GM21390 (cell line): Measurements from ENCODE around the gene TMEM151B.
"Not testable (repeated sequence)": the region's sequence is repeated elsewhere in the genome, so short reads cannot be mapped to it uniquely, and the experiment has no call there.

Source experiments
- ATAC-seq: cut with Tn5 transposase; IDR thresholded peaks from one replicate; pipeline ENCODE4 v1.9.1; 2021; ENCODE audit not compliant: unreplicated experiment

Gene TMEM151B

DNA sequence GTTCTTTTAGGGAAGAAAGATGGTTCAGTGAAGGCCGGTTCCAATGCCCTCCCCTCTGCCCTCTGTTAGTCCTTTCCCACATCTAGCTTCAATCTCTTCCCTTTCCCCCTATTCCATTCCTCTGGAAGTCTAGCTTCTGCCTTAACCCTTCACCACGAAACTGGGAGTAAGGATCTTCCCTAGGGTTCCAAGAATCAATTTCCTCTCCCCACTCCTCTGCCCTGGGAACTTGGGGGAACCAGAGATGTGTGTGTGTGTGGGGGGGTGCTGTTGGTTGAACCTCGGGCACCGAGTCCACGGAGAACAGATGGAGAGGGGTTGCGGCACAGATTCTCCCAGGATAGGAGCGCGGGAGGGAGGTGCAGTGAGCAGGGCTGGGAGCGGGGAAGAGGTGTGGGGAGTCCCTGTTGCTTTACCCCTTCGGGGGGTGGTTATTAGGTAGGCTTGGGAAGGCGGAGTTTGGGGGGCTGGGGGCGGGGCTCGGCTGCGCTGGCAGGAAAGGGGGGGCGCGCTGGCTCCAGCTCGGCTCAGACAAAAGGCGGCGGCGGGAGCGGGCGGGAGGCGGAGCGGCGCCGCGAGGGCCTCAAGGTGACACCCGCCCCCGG lies at the start of gene TMEM151B:
TSS of gene TMEM151B (plus strand) at position 530 of the 605 bp plus-strand sequence. CDS start 293 bp downstream, outside the sequence.
- ATAC-seq, result no peak

DNA sequence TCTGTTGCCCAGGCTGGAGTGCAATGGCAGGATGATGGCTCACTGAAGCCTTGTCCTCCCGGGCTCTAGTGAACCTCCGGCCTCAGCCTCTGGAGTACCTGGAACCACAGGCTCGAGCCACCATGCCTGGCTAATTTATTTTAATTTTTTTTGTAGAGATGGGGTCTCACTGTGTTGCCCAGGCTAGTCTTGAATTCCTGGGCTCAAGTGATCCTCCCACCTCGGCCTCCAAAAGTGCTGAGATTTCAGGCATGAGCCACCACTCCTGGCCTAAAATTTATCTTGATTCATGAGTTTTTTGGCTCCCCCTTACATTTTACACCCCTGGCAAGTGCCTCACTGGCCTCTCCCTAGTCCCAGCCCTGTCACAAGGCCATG lies 49.3 kb upstream of the TMEM151B start:
- ATAC-seq, result no peak

DNA sequence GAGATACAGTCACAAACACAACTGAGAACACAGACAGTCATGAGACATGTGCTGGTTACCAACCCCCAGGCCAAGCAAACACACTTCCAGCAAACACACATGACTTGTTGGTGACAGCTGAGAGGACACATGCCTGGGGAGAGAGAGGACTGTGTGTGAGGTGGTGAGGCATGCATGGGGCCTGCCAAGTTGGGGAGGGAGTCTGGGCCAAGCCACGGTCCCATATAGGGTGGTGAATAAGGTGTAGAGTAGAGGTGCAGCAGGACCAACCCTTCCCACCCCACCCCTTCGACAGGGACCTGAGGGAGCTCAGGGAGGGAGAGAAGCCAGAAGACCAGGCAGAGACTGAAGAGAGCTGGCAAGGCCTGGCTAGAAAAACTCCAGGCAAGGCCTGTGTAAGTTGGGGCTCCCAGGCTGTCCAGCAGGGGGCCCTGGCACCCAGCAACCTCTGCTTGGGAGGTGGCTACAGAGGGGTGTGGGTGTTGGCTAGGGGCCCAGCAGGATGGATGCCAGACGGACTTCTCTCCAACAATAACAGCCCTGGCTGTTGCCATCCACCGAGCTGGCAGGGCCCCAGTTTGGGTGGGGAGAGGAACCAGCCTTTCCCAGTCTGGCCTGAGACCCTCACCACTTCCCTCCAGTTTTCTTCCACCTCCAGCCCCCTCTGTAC lies 48.8 kb upstream of the TMEM151B start:
- peak; percentile 41 for ATAC-seq

DNA sequence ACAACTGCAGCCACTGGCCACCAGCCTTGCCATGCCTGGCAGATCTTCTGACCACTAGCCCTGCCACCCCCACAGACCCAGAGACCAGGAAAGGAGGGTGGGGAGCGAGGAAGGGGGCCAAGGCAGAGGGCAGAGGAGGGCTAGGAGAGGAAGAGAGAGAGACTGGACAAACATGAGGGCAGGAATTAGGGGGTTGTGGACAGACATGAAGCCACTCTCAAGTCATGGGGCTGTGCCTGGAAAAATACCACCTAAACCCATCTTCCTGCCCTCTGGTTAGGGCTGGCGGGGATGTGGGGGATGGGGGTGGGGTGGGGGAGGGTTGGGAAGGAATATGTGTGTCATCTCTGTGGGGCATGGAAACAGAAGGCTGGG lies 48.3 kb upstream of the TMEM151B start:
- ATAC-seq, result no peak

DNA sequence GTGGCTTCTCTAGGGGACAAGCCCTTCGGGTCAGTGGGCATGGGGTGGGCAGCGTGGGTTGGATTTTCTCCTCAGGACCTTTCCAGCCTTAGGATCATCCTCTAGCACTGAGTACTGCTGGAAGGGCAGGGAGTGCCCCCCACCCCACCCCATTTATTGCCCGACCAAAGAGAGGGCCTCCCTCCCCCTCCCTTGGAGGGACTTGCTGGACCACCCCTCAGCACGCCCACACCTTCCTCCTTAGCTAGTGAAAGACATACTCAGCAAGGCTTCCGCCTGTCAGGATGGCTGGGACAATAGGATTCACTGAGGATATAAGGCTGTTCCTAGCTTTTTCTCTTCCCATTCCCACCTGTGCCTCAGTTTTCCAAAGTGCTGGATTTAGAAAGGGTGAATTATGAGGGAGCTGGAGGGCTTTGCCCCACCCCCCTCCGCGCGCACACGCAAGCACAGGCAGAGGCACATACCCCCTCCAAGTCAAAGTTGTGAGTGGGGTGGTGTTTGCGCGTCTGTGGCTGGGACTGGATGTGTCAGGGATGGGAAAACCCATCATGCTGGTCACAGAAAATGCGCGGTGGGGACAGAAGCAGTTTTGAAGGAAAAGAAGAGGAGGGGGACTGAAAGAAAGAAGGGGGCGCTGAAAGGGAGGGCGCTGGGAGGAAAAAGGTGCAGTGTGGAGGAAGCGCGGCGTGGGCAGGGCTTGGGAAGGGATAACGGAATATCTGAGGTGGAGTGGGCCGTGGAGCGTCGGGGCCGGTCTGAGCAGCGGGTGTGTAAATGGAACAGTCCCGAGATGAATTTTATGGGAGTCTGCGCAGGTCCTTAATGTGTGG lies 47.5 kb upstream of the TMEM151B start:
- ATAC-seq, result no peak

DNA sequence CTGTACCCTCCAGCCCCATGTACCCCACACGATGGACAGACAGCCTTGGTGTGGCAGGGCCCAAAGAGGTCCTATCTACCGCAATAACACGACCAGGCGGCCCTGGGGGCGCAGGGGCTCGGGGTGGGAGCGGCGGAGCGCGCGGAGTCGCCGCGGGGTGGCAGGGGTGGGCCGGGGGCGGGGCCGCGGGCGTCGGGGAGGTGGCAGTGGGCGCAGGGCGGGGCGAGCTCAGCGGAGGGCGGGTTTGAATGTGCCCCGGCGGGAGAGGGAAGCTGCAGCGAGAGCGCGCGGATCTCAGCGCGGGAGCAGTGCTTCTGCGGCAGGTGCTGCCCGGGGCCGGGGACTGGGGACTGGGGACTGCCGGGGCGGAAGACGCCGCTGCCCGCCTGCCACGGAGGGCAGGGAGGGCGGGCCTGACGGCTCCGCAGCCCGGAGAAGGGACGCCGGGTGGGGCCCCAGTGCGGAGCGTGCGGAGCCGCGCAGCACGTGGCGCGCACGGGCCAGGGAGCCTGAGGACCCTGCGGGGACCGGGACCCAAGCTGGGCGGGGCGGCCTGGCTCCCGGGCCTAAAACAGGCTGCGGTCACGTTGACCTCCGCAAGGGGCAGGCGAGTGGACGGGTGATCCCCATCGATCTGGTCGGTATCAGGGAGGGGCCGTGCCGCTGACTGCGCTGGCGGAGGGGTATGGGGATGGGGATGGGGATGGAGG lies 46.8 kb upstream of the TMEM151B start, which contains the start of gene SLC29A1:
TSS of gene SLC29A1 (plus strand) at position 277 of the 710 bp plus-strand sequence. CDS start 3,719 bp downstream, outside the sequence.
- peak; percentile 45 for ATAC-seq

DNA sequence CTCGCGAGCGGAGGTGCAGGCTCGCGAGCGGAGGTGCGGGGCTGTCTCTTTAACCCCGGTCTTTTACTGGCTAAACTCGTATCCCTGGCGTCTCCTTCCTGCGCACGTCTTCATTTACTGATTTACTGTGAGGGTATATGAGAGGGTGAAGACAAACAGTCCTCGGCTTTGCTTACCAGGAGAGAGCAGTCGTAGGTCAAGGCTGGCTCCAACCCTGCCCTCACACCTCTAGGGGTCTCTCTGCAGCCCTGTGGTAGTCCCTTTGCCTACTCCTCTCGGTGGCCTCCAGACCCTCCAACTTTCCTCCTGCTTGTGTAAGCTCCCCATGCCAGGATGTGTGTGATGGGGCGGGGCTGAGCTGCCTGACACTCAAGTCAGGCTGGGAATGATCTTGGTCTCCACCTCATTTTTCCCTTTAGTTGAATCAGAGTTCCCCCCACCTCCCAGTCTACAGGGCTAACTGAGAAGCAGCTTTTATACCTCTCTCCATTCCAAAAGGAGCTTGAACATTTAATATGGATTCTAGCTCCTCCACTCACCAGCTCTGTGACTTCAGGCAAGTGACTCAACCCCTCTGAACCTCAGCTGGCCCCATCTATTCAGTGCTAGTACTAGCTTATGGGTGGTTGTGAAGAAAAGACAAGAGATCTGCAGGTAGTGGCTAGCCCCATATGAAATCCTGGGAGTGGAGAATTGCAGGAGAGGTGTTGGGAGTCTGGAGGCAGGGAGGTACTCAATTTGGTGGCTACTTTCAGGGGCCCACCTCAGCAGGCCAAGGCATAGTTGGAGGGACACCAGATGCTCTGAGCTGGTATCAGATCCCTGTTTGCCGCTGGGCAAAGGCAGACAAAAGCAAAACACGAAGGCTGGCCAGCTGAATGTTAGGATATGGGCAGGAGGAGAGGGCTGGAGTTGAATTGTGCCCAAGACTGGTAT lies 46.0 kb upstream of the TMEM151B start:
- peak; percentile 14 for ATAC-seq

DNA sequence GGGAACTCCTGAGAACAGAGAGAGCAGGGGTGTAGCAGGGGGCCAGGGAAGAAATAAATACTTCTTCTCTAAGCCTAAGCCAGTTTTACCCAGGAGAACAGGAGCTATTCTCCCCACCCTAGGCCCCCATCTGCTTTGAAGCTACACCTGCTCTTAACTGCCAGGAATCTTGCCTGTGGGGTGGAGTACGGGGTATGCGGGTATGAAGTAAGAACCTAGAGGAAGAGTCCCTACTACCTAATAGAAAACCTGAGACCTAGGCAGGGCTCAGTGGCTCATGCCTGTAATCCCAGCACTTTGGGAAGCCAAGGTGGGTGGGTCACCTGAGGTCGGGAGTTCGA lies 45.3 kb upstream of the TMEM151B start:
- ATAC-seq, result no peak

DNA sequence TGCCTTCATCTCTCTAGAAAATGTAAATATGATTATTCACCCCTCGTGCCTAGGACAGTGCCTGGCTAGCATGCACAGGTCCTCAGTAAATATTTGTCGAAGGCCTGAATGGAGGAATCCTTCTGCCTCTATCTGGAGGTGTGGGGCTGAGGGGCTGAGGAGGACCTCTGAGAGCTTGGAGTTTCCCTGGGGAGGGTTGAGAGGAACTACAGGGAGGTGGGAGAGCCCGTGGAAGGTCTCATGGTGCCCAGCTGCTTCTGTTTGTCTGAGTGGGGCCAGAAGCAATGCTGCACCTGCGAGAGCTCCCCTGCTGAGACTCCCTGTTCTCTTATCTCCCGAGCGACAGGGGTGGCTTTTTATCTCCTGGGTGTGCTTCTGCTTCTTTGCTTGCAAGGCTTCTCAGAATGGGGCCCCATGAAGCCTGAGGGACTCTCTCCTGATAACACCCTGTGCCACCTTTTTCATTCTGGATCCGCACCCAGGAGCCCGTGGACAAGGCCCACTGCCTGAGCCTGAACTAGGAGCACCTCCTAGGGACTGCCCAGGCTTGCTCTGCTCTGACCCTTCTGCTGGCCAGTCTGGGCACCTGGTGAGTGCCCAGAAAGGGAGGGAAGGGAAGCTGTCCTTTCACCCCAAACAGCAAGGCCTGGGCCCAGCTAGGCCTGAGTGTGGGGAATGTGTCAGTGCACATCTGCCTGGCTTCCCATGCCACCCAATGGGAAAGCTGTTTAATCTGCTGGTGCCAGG lies 44.5 kb upstream of the TMEM151B start:
- no peak for ATAC-seq

DNA sequence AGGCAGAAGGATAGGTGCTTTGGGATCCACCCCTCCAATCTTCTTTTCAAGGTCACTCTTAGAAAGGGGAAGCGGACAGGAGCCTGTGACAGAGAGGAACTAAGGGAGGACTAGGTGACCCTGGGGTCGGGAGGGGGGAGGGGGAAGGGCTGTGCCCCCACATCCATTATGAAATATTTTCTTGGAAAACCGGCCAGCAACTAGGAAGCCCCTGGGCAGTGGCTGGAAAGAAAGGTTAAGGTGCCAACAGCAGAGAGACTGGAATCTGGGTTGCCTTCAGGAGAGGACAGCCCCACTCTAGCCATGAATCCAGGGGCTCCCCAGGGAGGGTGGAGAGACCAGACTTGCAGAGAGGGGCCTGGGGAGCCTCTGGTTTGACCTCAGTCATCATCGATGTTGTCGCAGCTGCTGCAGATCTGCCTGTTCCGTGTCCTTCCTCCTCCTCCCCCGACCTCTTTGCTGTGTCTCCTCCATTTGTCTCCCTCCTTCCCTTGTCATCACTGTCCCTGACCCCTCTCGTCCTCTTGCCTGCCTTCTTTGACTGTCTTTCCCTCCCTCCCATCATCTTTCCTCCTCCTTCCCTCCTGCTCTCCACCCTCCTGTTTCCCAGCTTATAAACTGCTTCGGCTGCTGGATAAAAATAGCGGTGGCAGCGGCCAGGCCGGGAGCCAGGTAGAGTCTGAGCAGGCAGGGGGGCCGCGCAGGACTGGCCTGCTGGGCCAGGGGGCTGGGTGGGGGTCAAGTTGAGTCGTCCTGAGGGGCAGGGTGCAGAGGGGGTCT lies 43.7 kb upstream of the TMEM151B start:
- no peak for ATAC-seq

DNA sequence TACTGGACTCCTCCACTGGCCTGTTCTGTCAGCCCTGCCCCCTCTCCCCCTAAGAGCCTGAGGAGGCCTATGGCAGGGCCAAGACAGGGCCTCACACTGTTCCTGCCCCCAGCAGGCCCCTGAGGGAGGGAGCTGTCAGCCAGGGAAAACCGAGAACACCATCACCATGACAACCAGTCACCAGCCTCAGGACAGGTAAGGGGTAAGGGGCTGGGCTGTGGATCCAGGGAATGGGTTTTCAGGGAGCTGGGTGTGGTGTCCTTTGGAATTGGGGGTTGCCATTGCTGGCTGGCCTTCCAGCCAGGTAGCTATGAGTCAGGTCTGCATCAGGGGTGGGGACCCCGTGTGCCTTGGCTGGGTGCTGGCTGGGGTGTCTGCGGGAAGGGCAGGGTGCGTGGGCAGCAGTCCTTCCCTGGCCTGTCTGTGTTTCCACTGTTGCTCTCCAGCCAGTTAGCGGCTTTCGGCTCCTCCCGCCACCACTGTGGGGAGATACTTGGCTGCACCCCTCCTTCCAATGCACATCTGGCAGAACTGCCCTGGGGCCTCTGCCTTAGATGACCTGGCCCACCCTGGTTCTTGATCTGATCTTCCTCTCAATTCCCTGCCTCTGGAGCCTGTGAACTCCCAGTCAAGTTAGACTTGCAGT lies 43.0 kb upstream of the TMEM151B start:
- ATAC-seq, result no peak

DNA sequence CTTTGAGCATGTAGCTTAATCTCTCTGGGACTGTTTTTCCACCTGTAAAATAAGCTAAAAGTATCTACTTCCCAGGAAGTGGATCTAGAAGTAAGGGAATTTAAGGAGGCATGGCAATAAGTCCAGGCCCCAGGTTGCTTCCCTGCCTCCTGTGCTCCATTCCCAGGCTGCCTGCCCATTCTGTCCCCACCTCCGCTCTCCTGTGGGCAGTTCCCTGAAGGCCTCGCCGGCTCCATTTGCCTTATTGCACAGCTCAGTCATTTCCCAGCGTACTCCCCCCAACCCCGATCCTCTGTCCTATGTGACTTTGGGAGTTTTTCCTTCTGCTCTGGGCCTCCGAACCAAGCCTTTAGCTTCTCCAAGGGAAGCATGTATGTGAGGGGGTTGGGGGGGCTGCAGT lies 42.2 kb upstream of the TMEM151B start:
- ATAC-seq, result no peak

DNA sequence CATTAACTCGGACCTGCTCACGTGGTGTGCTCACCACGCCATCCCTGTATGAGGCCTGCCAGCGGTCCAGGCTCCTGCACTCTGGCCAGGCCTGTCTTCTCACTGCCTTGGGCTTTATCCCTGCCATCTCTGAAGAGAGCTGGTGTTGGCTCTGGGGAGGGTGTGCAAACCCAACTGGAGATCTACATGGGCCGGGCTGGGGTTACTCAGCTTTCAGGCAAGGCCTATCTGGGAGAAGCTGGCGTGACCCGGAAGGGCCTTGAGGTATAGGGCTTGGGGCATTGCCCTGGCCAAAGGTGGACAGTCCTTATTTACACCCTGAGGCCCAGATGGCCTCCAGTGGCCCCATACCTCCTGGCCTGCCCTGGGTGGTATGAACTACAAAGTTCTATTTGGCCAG lies 41.8 kb upstream of the TMEM151B start:
- ATAC-seq, result no peak

DNA sequence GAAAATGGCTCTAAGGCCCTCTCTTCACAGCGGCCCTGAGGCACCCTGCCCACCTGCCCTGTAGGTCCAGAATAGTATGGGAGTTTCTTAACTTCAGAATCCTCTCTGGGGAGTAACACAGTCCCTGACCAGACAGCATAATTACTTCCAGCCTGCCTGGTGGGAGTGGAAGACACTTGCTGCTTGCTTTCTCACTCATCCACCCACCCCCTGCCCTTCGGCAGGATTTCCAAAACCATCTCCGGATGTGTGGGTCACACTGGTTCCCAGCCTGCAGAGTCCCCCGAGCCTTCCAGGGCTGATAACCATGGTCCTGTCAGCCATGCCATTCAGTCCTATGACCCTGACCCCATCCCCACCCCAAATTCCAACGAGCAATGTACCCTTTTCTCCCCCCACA lies 41.4 kb upstream of the TMEM151B start:
- no peak for ATAC-seq

DNA sequence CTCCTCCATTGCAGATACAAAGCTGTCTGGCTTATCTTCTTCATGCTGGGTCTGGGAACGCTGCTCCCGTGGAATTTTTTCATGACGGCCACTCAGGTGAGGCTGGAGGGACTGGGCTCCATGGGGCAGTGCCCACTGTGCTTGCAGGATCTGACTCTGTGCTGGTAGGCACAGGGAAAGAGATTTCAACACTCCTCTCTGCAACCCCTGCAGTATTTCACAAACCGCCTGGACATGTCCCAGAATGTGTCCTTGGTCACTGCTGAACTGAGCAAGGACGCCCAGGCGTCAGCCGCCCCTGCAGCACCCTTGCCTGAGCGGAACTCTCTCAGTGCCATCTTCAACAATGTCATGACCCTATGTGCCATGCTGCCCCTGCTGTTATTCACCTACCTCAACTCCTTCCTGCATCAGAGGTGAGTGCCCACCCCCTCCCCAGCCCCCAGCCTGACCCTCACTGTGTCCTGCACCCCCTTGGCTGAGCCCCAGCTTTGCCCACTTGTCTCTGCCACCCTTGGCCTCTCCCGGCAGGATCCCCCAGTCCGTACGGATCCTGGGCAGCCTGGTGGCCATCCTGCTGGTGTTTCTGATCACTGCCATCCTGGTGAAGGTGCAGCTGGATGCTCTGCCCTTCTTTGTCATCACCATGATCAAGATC lies 40.7 kb upstream of the TMEM151B start:
- ATAC-seq, result no peak

DNA sequence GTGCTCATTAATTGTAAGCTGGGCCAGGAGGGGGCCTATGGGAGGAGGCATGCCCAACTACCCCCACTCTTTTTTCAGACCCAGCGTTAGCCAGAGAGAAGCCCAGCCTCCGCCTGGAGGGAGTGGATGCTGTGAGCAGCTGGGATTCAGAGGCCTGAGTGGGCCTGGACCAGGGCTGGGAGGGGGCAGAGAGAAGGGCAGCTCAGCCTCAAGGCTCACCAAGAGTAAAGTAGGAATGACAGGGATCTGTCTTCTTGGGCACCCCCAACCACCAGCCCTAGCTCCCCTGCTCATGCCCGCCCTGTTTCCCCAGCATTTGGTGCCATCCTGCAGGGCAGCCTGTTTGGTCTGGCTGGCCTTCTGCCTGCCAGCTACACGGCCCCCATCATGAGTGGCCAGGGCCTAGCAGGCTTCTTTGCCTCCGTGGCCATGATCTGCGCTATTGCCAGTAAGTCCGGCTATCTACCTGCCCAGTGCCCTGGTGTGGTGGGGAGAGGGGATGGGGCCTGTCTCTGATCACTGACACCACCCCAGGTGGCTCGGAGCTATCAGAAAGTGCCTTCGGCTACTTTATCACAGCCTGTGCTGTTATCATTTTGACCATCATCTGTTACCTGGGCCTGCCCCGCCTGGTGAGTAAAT lies 40.1 kb upstream of the TMEM151B start:
- ATAC-seq, result no peak

DNA sequence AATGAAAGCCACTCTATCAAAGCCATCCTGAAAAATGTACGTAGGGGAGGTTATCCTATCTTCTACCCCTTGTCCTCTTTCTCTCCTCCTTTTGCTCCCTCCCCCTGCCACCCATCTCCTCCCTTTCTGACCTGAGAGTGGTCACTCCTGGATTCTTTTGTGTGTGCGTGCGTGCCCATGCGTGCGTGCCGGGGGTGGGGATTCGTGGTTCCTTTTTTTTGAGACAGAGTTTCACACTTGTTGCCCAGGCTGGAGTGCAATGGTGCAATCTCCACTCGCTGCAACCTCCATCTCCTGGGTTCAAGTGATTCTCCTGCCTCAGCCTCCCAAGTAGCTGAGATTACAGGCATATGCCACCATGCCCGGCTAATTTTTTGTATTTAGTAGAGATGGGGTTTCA lies 38.8 kb upstream of the TMEM151B start:
- ATAC-seq, result not testable (repeated sequence)
